Dermis blood vessel endothelial cell (primary cell): ENCODE results near the gene MAP4K2. TPM values are rescaled to one million over a fixed set of nuclear protein-coding genes. Genes with fewer than 3 reads are reported as not detected.
"Not testable (repeated sequence)": the region's sequence is repeated elsewhere in the genome, so short reads cannot be mapped to it uniquely, and the experiment has no call there.

Experiments used
- DNase-seq: peaks from one replicate; pipeline ENCODE4 v3.0.0; 2010
- total RNA-seq: library from RNA; depleted of rRNA; stranded (reverse); fragments of >200 nt; gene quantifications from 2 replicates; pipeline ENCODE4 v1.2.3, GENCODE V29; 2014

The MAP4K2 gene
- total RNA-seq, 1 donor from 2014 or later, result 46.1 TPM

GRCh38 chr11:64838600-64839334 is 35.8 kb upstream of the MAP4K2 start:
- DNase-seq, result no peak

DNA sequence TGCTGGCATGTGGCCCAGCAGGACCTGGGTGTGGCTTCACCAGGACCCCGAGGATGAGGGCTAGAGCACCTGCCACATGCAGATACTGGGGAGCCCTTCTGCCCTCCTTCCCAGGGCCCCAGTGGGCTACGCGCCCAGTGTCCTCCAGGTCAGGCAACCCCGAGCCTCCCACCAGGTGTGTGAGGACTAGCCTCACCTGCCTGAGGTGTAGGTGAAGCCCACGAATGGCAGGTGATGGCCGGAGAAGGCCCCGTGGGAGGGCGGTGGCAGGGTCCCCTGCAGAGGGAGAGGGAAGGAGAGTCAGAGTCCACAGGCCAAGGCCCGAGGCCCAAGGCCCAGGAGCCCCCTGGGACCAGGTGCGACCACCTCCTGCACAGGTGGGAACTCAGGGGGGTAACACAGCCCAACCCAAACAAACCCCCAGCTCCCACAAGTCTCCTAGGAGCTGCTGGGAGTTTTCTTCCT is 34.9 kb upstream of the MAP4K2 start:
- no peak for DNase-seq

DNA sequence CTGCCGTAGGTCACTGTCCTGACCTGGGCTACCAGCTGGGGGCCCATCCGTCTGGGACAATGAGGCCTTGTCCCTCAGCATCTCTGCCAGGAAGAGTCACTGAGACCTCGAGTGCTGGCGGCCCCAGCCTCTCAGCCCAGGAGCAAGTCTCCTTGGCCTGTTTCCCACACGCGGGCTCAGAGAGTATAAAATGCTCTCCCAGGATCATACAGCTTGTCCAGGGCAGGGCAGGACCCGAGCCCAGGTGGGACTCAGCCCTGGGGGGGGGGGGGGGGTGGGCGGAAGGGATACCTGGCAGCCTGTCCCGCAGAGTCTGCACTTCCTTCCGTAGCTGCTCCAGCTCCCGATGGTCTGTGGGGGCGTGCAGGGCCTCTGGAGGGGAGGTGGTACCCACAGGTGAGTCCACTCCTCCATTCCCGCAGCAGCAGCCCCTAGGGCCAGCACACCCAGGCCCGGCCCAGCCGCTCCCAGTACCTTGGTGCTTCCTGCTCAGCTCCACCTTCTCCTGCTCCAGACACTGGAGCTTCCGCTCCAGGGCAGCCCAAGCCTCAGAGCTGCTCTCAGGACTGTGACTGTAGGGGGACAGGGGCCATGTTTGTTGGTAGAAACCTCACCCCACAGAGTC is 33.5 kb upstream of the MAP4K2 start:
- no peak for DNase-seq

DNA sequence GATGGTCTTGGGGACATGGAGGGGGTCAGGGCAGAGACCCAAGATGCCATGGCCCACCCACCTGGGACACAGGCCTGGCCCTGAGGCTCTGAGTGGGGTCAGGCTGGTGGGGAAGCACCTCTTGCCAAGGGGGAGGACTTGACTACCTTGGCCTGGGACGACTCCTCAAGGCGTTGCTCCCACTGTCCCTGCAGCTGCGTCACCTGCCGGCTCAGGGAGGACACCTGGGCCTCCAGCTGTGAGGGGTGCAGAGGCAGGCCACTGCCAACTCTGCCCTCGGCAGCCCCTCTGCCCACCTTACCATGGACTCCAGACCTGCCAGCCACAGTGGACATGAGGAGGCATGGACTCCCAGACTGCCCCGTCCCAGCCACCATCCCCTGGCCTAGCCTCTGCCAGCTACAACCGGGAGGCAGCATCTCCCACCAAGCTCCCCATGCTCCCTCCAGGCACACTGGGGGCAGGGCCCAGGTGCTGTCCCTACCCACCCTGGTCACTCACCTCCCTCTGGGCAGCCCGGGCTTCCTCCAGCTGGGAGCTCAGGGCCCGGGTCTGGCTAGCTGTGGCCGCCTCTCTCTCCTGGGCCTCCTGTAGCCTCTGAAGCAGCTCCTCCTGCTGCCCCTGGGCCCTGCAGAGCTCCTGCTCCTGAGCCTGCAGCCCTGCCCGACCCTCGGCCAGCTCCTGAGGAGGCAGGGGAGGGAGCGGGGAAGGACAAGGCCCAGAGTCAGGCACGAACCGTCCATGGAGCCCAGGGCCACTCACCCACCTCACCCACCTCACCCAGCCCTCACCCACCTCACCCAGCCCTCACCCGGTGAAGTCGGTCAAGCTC is 32.8 kb upstream of the MAP4K2 start:
- no peak for DNase-seq

GRCh38 chr11:64834723-64835615 is 32.0 kb upstream of the MAP4K2 start:
- peak; percentile 28 for DNase-seq

GRCh38 chr11:64834031-64834722 is 31.2 kb upstream of the MAP4K2 start:
- no peak for DNase-seq

DNA sequence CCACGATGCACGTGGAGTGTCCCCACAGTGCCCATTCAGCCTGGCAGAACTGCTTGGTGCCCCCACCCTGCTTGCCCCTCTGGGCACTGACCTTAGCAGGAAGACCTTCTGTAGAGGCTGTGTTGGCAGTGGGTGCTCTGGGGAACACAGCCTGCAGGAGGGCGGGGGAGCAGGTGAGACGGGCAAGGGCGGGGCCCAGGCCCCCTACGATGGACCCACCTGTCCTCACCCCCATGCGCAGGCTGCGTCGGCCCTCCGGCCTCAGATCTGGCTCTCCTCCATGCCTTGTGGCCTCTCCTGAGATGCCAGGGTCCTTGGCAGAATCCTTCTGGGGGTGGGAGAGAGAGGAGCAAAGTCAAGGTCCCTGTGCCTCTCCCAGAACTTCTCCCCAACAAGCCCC is 30.5 kb upstream of the MAP4K2 start:
- no peak for DNase-seq

DNA sequence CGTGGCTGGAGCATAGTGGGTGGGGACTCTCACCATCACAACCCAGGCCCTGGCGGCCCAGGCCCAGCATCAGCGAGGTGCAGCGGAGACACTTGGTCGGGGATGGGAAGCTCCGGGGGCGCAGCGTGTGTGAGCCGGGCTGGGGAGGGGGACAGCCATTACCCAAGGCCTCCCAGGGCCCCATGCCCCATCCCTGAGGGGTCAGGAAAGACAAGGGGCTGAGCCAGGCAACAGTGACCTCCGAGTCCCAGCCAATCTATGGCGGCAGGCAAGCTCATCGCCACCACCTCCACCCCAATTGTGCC is 30.1 kb upstream of the MAP4K2 start:
- DNase-seq, result no peak

DNA sequence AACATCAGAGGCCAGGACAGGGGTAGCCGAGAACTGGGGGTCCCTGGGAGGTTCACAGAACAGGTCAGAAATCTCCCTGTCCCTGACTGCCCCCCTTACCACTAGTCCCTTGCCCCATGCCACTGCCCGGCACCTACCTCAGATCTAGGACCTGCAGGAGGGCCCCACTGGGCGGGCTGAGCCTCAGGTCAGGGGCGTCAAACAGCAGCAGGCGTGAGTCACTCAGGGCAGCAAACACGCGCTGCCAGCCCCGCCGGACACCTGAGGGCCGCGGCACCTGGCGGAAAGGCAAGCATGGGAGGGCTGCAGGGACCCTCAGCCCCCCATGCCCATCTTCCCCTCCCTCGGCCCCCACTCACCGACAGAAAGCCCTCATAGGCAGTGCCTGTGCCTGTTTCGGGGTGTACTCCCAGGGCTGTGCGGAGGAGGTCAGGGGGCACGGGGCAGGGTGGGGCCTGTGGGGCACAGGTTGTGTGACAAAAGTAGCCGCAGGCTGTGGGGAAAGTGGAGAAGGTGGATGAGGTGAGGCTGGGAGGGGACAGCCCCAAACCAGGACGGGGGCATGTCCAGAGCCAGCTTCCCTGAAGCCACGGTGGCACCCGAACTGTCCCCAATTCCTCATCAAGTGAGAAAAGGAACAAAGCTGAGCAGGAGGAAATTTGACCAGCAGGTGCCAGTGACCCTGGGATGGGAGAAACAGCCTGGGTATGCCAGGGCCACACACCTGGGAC is 29.6 kb upstream of the MAP4K2 start:
- no peak for DNase-seq

DNA sequence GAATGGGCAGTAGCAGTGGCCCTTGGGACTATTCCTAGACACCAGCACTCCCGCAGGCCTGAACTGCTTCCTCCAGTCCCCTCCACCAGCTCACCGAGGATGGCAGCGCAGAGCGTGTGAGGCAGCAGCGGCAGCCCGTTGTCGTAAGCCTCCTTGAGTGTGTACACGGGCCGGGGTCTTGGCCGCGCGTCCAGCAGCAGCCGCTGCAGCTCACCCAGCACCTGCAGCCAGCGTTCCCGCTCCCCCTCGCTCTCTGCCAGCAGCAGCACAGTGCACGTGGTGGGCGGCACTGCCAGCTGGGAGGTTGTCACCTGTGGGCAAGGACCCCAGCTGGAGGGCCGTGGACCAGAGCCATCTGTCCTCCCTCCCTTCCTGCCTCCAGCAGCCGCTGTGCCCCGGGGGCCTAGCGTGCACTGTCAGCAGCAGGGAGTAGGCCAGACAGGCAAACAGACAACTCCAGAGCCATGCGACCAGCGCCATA is 28.4 kb upstream of the MAP4K2 start:
- no peak for DNase-seq

DNA sequence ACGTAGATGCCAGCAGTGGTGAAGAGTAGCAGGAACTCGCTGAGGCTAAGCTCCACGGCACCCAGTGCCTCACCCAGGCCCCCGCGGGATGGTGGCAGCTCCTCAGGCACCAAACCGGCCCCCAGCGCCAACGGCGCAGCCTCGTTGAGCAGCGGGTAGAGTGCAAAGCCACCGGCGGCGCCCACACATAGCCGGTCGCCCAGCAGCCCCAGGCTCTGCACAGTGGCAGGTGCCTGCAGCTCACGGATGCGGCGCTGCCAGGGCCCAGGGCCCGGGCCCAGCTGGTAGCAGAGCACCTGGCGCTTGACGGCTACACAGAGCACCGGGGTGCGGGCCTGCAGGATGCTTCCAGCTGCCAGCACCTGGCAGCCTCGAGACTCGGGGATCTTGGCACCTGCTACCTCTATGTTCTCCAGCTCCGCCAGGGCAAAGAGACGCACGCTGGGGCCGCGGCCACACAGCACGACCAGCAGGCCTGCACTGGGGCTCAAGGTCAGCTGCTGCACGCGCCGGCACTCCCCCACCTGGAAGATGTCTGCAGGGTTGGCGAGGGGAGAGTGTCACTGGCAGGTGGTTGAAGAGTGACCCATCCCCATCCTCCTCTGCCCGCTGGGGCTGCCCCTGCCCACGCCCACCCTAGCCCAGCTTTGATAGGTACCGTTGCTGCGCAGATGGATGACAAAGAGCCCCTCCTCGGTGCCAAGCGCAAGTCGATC is 26.7 kb upstream of the MAP4K2 start:
- DNase-seq, result no peak

GRCh38 chr11:64827451-64827839 is 24.4 kb upstream of the MAP4K2 start:
- DNase-seq, result no peak

DNA sequence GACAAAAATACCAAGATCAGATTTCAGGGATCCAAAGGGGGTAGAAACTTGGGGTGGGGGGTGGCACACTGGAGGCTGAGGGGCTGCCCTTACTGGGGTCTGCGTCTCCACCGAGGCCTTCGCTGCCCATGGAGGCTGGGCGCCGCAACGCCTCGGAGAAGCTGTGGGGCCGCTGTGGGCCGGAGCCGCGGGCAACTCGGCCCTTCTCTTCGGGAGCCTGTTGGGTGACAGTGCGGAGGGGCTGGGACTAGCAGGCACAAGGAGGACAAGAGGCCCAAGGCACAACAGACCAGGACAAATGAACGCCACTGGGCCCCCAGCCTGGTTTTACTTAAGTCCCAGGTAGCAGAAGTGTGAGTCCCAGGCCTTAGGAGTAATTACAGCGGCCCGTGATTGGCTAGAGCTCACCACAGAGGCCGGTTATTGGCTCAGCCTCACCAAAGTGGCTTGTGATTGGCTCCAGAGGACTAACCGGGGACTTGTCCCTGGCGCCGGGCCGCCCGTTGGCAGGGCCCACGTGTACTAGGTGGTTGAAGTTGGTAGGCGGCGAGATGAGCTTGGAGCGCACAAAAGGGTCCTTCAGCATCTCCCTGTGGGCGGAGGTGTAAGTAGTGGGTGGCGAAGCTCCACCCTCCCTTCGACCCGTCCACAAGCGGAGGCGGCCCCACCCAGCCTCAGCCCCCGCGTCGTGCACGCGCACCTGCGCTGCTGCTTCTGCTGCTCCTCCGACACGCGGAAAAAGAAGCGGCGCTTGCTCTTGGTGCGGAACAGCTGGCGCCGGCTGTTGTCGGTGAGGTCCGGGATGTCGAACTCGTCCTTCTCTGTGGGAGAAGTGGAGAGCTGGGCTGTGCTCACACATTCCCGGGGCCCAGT is 23.8 kb upstream of the MAP4K2 start:
- no peak for DNase-seq

DNA sequence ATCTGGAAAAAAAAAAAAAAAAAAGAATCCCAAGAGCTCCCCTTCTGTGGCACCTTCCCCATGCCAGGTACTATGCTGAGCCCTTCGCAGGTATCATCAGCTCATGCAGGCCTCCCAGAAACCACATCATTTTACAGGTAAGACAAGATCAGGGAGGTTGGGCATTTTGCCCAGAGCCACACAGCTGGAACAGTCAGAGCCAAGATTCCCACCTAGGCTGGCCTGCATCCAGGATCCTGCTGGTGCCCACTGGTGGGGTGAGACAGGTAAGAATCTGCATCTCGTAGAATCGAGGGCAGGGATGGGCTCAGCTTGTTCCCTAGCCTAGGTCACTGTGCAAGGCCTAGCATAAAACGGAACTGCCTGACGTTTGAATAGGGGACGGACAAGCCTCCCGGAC is 23.0 kb upstream of the MAP4K2 start:
- DNase-seq, result no peak

DNA sequence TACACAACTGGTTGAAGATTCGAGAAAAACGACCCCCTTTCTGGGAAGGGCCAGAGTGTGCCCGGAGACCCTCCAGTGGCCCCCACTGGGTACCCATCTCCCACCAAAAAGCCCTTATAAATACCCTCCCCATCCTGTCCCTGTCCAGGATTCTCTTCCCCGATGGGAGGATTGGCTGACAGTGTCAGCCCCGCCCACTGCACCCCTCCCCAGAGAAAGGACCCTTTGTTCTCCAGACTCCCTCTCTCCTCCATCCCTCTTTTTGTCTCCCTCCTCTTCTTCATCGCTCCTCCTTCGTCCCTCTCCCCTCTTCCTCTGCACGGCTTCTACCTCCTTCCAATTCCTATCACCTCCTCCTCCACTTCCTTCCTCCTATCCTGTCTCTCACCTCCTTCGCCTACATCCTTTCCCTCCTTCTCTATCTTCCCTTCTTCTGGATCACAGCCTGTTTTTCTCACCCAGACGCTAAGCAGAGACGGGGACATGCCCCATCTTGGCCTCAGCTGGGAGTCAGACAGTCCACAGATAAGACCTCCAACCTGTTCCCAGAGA is 20.6 kb upstream of the MAP4K2 start:
- DNase-seq, result no peak

DNA sequence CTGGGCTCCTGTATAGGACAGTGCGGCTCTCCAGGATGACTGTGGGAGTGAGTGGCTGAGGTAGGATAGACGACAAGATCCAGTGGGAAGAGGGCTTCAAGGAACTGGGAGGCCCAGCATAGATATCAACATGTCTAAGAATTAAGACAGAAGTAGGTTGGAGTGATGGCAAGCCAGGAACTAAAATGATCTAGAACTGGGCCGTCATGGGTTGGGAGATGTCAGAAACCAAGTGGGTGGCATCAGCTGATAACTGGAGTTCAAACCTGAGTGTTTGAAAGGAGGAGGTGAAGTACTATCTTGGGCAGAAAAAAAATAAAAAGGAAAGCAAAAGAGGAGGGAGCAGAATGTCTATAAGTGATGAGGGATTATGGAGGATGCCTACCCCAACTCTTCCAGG is 14.5 kb upstream of the MAP4K2 start:
- no peak for DNase-seq

- DNase-seq, result not testable (repeated sequence)
Measured at GRCh38 chr11:64815433-64815832, 12.4 kb upstream of the MAP4K2 start.

GRCh38 chr11:64814712-64815187 is 11.7 kb upstream of the MAP4K2 start:
- no peak for DNase-seq

DNA sequence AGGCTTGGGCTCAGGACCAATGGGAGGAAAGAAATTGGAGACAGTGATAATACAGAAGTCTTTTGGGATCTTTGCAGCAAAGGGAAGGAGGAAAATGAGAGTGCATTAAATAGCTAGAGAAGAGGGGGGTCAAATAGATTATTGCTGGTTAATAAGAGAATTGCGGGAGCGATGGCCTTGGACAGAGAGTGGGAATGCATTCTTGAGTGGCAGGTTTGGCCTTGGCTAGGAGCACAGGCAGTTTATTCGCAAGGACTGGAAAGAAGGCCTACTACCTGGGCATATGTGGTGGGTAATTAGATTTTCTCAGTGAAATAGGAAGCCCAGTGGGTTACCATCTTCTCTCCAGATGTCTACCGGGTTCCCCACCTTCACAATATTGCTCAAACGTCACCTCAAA is 10.8 kb upstream of the MAP4K2 start:
- no peak for DNase-seq
